GM19328 (cell line): ENCODE measurements around the gene ZNF454.

Experiments
- ATAC-seq: cut with Tn5 transposase; IDR thresholded peaks from one replicate; pipeline ENCODE4 v1.9.1; 2021; ENCODE audit warnings: mild to moderate bottlenecking, moderate library complexity; ENCODE audit not compliant: unreplicated experiment

Gene ZNF454

GRCh38 chr5:178992291-178992895 lies 51.4 kb downstream of the ZNF454 start:
- ATAC-seq, result no peak

DNA sequence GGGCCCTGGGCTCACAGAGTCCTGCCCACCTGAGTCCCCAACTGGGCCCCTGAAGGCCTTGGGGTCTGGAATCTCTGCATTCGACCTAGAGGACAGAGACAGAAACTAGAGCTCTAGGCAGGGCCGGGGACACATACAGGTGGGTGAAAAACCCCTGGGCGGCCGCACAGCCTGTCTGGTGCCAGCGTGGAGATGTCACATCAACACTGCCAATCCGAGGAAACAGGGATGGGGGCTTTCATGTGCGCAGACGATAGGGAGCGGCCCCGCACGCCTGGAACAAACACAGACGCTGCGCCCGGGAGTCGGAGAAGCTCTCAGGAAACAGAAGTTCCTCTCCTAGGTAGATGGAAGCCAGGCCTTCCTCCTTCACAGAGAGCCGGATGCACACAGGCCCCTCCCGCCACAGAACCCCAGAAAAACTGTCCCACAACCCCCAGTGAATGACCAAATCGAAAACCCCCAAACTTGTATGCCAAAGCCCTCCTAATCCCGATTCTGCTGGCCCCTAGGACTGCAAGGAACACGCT lies 52.3 kb downstream of the ZNF454 start:
- ATAC-seq, result no peak

DNA sequence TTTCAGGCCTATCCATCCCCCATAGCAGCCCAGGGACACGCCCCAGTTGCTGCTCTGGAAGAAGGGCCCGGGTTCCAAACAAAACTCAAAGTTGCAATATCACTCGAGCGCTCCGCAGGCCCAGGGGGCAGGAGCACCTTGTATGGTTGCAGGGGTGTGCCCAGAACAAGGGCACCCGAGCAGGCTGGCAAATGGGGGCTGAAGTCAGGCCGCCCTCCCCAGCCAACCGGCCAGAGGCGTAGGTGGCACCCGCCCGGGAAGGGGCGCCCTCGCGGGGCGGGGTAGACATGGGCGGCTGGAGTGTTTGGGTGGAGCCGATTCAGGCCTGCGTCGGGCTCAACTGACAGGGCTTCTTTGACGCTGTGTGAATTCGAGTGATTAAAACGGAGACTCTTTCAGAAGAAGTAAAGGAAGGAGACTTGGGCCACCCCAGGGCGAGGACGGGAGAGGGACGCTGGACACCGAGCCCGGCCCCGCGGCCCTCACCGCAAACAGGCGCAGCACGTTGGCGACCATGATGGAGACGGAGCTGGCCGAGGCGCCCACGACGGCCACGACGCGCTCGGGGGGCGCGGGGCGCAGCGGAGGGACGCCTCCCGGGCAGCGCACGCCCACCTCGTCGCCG lies 53.1 kb downstream of the ZNF454 start:
- no peak for ATAC-seq

- no peak for ATAC-seq
Measured at GRCh38 chr5:178994580-178995340, 53.8 kb downstream of the ZNF454 start, which contains the start of gene GRM6. TSS of gene GRM6 (minus strand) at chr5:178995320. CDS start at chr5:178994944, 376 bp downstream.

- ATAC-seq, result no peak
Measured at GRCh38 chr5:178995341-178995690, 54.3 kb downstream of the ZNF454 start.

- ATAC-seq, result no peak
Measured at GRCh38 chr5:178996156-178996555, 55.2 kb downstream of the ZNF454 start.

DNA sequence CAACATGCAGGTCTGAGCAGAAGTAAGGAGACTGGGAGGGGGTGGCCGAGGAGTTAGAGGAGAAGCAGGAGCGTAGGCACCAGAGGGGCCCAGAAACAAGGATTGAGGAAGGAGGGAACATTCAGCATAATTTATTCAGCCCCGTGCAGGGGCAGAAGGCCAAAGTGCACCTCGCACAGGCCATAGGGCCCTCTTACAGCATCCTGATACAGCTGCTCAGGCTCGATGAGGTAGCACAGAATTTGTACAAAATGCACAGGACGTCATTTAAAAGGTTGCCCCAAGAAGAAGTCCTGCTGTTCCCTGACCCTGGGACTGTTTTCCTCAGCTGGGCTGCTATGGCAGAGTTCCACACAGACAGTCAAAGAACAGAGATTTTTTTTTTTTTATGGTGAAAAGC lies 56.2 kb downstream of the ZNF454 start:
- no peak for ATAC-seq

- no peak for ATAC-seq
Measured at GRCh38 chr5:178998441-178998840, 57.4 kb downstream of the ZNF454 start.

- ATAC-seq, result no peak
Measured at GRCh38 chr5:179006564-179006963, 65.6 kb downstream of the ZNF454 start.

- ATAC-seq, result no peak
Measured at GRCh38 chr5:179008667-179009066, 67.7 kb downstream of the ZNF454 start.
